Stimulated activated naive CD8-positive, alpha-beta T cell treated with anti-CD3 and anti-CD28 coated beads, Interleukin-15, amount 100 ng/mL, for 72 hours (primary cell): ENCODE measurements around the gene LRP6.
A peak's percentile ranks its signal among the peaks of the same experiment; 100 is the strongest.

Experiments
- ATAC-seq: fragments of 150-1000 bp; cut with Tn5 transposase; 2 replicates; pipeline ENCODE4 v1.10.0; 2021; ENCODE audit warnings: mild to moderate bottlenecking, moderate library complexity
- DNase-seq, 2 donors: peaks; one replicate each; pipeline ENCODE4 v3.0.0; 2021 to 2022
- H3K27ac Mint-ChIP-seq, 2 donors: one replicate each; pipeline ENCODE4 v1.8.0; 2022; ENCODE audit warnings: mild to moderate bottlenecking in 2 of 2, mixed read lengths in 2 of 2, moderate library complexity in 2 of 2
- H3K27me3 Mint-ChIP-seq: one replicate; pipeline ENCODE4 v1.8.0; 2022; ENCODE audit warnings: mixed read lengths
- H3K4me1 Mint-ChIP-seq: one replicate; pipeline ENCODE4 v1.8.0; 2022; ENCODE audit warnings: mild to moderate bottlenecking, mixed read lengths
- H3K4me3 Mint-ChIP-seq, 2 donors: one replicate each; pipeline ENCODE4 v1.8.0; 2022; ENCODE audit warnings: mild to moderate bottlenecking in 2 of 2, mixed read lengths in 2 of 2, moderate library complexity in 1 of 2
- H3K9me3 Mint-ChIP-seq, 2 donors: one replicate each; pipeline ENCODE4 v1.8.0; 2022; ENCODE audit warnings: mixed read lengths in 2 of 2

LRP6 gene

DNA sequence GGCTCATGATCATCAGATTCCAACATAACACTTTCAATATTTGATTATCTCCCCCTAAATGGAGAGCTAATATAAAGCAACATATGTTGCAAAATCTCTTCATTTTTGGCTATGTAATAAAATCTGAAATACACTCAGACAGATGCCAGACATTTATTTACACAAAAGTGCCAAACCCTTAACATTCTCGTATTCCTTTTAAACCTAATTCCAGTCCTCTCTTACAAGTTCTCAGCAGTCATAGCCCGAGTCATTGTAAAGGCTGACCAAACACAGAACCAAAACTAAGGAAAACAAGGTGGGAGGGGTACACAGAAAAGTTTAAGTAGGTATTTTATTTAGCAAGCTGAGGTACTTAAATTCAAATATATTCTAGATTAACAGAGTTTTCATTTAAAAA, 81.4 kb downstream of the LRP6 start:
- Mint-ChIP-seq H3K4me3 (no peak overlapping the region), H3K4me1 (peaks cover 4% of the 10 kb centered on the region), H3K9me3 (no peaks in the 10 kb centered on the region), H3K27me3 (peaks cover 2% of the 10 kb centered on the region), H3K27ac (no peak overlapping the region)
- DNase-seq = no peak
- ATAC-seq = no peak

GRCh38 chr12:12182703-12183365, 84.0 kb downstream of the LRP6 start:
- ATAC-seq (no peak), DNase-seq (no peak)
- Mint-ChIP-seq H3K4me3 (no peak overlapping the region), H3K27ac (no peak overlapping the region), H3K9me3 (no peaks in the 10 kb centered on the region), H3K27me3 (peaks cover 6% of the 10 kb centered on the region), H3K4me1 (no peaks in the 10 kb centered on the region)

- no peak for ATAC-seq
Observed at GRCh38 chr12:12181511-12181910, 85.3 kb downstream of the LRP6 start.

GRCh38 chr12:12180575-12180974, 86.3 kb downstream of the LRP6 start:
- H3K27ac Mint-ChIP-seq = no peak overlapping the region
- no peaks in the 10 kb centered on the region for H3K9me3 Mint-ChIP-seq
- ATAC-seq = no peak
- H3K27me3 Mint-ChIP-seq = peaks cover 23% of the 10 kb centered on the region
- H3K4me3 Mint-ChIP-seq = no peak overlapping the region
- DNase-seq = no peak
- no peaks in the 10 kb centered on the region for H3K4me1 Mint-ChIP-seq

More at GRCh38 chr12:12181511-12181910, 85.3 kb downstream of the LRP6 start:
- Mint-ChIP-seq H3K27ac (no peak overlapping the region), H3K9me3 (no peaks in the 10 kb centered on the region), H3K4me1 (no peaks in the 10 kb centered on the region), H3K27me3 (peaks cover 17% of the 10 kb centered on the region), H3K4me3 (no peak overlapping the region)
- DNase-seq = no peak

DNA sequence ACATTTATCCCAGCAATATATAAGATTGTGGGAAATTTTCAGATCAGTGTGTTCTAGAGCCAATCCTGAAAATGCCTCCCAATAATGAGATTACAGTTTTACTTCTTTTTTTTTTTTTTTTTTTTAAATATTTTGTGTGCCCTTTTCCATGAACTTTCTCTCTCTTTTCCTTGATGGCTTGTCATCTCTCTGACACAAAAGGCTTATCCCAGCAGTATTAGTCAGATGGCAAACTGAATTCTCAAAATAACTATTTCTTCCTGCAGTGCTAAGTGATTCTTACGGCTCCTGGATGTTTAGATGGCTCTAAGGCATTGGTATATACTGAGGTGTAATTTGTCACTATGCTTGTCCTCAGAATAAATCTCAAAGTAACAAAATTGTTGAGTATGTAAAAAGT, 86.7 kb downstream of the LRP6 start:
- peaks cover 23% of the 10 kb centered on the region for H3K27me3 Mint-ChIP-seq
- DNase-seq (no peak), ATAC-seq (no peak)
- H3K4me1 Mint-ChIP-seq = no peaks in the 10 kb centered on the region
- H3K27ac Mint-ChIP-seq = no peak overlapping the region
- H3K9me3 Mint-ChIP-seq = no peaks in the 10 kb centered on the region
- H3K4me3 Mint-ChIP-seq = no peak overlapping the region

GRCh38 chr12:12178559-12178958, 88.3 kb downstream of the LRP6 start:
- Mint-ChIP-seq H3K4me1 (no peaks in the 10 kb centered on the region), H3K4me3 (no peak overlapping the region), H3K9me3 (no peaks in the 10 kb centered on the region), H3K27ac (no peak overlapping the region), H3K27me3 (peaks cover 23% of the 10 kb centered on the region)
- DNase-seq (no peak), ATAC-seq (no peak)

- DNase-seq (no peak), ATAC-seq (no peak)
- no peaks in the 10 kb centered on the region for H3K9me3 Mint-ChIP-seq
- no peak overlapping the region for H3K4me3 Mint-ChIP-seq
- peaks cover 23% of the 10 kb centered on the region for H3K27me3 Mint-ChIP-seq
- H3K4me1 Mint-ChIP-seq = peaks cover 13% of the 10 kb centered on the region
- H3K27ac Mint-ChIP-seq = no peak overlapping the region
Observed at GRCh38 chr12:12176402-12176801, 90.4 kb downstream of the LRP6 start.

- peaks cover 13% of the 10 kb centered on the region for H3K4me1 Mint-ChIP-seq
- H3K4me3 Mint-ChIP-seq = no peak overlapping the region
- peak overlapping the region; percentile 55 to 72 for H3K27ac Mint-ChIP-seq
- peak; percentile 53 to 76 for DNase-seq
- peak; percentile 99 for ATAC-seq
- no peaks in the 10 kb centered on the region for H3K9me3 Mint-ChIP-seq
- H3K27me3 Mint-ChIP-seq = peaks cover 12% of the 10 kb centered on the region
Observed at GRCh38 chr12:12171991-12172511, 94.8 kb downstream of the LRP6 start.

DNA sequence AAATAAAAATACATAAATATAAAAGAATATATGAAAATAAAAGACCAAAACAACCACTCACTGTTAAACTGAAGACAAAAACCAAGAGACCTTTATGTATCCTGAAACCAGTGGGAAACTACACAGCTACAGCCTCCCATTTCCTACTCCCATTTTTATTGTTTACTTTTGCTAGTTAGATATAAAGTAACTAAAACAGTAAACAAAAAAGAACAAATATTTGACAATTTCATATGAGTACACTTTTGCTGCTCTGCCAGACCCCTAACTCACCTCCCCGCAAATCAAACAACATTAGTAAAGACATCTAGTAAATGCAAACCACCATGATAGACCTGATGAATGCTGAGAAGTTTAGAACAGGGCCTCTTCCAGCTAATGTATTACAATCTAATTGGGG, 99.0 kb downstream of the LRP6 start:
- no peak overlapping the region for H3K27ac Mint-ChIP-seq

DNA sequence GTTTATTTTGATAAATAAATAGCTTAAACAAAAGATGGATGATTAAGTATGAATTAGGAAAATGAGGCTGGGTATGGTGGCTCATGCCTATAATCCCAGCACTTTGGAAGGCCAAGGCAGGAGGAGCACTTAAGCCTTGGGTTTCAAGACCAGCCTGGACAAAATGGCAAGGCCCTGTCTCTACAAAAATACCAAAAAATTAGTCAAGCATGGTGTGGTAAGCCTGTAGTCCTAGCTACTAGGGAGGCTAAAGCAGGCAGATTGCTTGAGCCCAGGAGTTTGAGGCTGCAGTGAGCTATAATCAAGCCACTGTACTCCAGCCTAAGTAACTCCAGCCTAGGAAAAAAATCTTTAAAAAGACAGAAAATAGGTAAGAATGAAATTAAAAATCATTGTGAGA, 100.1 kb downstream of the LRP6 start:
- Mint-ChIP-seq H3K9me3 (no peaks in the 10 kb centered on the region), H3K27me3 (no peaks in the 10 kb centered on the region), H3K4me1 (peaks cover 4% of the 10 kb centered on the region), H3K4me3 (no peak overlapping the region), H3K27ac (no peak overlapping the region)
- DNase-seq = no peak
- ATAC-seq = no peak

More for the DNA sequence above, 99.0 kb downstream of the LRP6 start:
- no peaks in the 10 kb centered on the region for H3K27me3 Mint-ChIP-seq
- H3K4me3 Mint-ChIP-seq = no peak overlapping the region
- H3K9me3 Mint-ChIP-seq = no peaks in the 10 kb centered on the region
- DNase-seq (no peak), ATAC-seq (no peak)
- H3K4me1 Mint-ChIP-seq = peaks cover 13% of the 10 kb centered on the region

DNA sequence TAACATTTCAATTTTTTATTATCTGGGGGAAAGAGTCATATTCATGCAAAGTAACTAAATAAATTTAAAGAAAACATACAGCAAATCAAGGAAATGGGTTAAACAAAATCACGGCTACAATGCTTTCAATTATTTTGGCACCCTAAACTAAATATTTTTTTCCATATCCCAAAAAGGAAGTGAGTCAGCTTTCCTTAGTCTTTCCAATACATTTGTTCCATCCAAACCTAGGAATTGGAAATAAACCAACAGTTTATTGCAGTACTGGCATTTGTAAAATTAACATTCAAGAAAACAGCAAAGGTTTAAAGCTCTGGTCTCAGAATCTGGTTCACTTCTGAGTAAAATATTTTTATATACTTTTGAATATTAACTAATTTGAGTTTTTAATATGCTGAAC, 106.9 kb downstream of the LRP6 start:
- H3K27ac Mint-ChIP-seq = no peak overlapping the region
- no peaks in the 10 kb centered on the region for H3K27me3 Mint-ChIP-seq
- ATAC-seq (no peak), DNase-seq (no peak)
- H3K4me1 Mint-ChIP-seq = no peaks in the 10 kb centered on the region
- no peak overlapping the region for H3K4me3 Mint-ChIP-seq
- no peaks in the 10 kb centered on the region for H3K9me3 Mint-ChIP-seq

DNA sequence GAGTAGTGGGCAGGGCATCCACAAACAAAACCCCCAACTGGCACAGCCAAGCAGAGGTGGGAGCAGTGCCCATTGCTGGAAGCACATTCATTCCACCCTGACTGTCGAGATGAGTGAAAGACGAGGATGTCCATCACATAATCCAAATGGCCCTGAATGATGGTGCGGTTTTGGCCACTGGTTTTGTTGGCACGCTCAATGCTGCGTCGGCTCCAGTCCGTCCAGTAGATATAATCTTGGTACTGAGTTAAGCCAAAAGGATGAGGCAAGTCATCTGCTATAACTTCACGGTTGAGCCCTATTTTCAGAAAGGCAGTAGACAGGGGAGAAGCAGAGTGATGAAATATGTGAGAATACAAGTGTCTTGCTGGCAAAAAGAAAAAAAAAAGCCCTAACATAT, 108.0 kb downstream of the LRP6 start:
- H3K27ac Mint-ChIP-seq = no peak overlapping the region
- no peak for ATAC-seq
- H3K9me3 Mint-ChIP-seq = no peaks in the 10 kb centered on the region
- no peaks in the 10 kb centered on the region for H3K4me1 Mint-ChIP-seq
- no peak overlapping the region for H3K4me3 Mint-ChIP-seq
- no peak for DNase-seq
- no peaks in the 10 kb centered on the region for H3K27me3 Mint-ChIP-seq

- ATAC-seq = no peak
- H3K27me3 Mint-ChIP-seq = no peaks in the 10 kb centered on the region
- no peak for DNase-seq
- no peak overlapping the region for H3K4me3 Mint-ChIP-seq
- no peaks in the 10 kb centered on the region for H3K9me3 Mint-ChIP-seq
- no peak overlapping the region for H3K27ac Mint-ChIP-seq
- H3K4me1 Mint-ChIP-seq = no peaks in the 10 kb centered on the region
Observed at GRCh38 chr12:12157424-12157823, 109.4 kb downstream of the LRP6 start.

DNA sequence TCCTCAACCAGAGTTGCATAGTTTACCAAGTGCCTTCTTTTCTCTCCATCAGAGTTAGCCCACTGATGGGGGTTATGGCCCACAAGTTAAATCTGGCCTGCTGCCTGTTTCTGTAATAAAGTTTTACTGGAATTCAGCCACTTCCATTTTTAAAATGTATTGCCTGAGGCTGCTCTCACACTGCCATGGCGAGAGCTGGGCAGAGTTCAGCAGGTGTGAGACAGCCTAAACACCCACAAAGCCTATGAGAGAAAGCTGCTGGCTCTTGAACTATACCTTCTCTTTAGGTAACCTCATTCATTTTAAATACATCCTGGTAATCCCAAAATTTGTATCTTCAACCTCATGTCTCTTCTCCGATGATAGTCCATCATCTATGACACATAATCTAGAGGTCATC, 110.0 kb downstream of the LRP6 start:
- Mint-ChIP-seq H3K27ac (no peak overlapping the region), H3K27me3 (no peaks in the 10 kb centered on the region), H3K9me3 (no peaks in the 10 kb centered on the region), H3K4me1 (no peaks in the 10 kb centered on the region), H3K4me3 (no peak overlapping the region)
- no peak for DNase-seq
- ATAC-seq = no peak

GRCh38 chr12:12156116-12156515, 110.7 kb downstream of the LRP6 start:
- no peak overlapping the region for H3K4me3 Mint-ChIP-seq
- H3K4me1 Mint-ChIP-seq = no peaks in the 10 kb centered on the region
- no peaks in the 10 kb centered on the region for H3K27me3 Mint-ChIP-seq
- H3K27ac Mint-ChIP-seq = no peak overlapping the region
- no peak for DNase-seq
- no peak for ATAC-seq
- H3K9me3 Mint-ChIP-seq = no peaks in the 10 kb centered on the region

DNA sequence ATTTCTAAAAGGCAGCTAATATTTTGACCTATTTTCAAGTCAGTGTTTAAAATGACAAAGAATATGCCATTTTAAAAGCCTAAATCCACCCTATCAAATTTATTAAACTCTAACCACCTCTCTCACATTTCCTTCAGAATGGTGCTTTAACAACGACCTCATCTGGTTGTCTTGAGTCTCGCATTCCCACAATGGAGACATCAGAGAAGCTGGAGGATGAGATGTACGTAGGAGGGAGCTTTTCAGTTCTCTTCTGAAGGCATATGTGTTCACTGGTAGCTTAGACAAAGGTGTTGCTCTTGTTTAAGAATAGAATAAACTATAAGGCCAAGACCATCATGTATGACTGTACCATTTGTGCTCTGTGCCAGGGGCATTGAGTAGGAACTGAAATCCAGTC, 113.2 kb downstream of the LRP6 start:
- ATAC-seq (no peak), DNase-seq (no peak)
- Mint-ChIP-seq H3K27me3 (no peaks in the 10 kb centered on the region), H3K27ac (no peak overlapping the region), H3K4me3 (no peak overlapping the region), H3K9me3 (no peaks in the 10 kb centered on the region), H3K4me1 (no peaks in the 10 kb centered on the region)

- ATAC-seq (no peak), DNase-seq (no peak)
- Mint-ChIP-seq H3K4me1 (no peaks in the 10 kb centered on the region), H3K9me3 (no peaks in the 10 kb centered on the region), H3K4me3 (no peak overlapping the region), H3K27me3 (no peaks in the 10 kb centered on the region), H3K27ac (no peak overlapping the region)
Observed at GRCh38 chr12:12147111-12147510, 119.7 kb downstream of the LRP6 start.
